ENCODE measurements around the gene ABHD14A.
"Not testable (repeated sequence)": the region's sequence is repeated elsewhere in the genome, so short reads cannot be mapped to it uniquely, and the experiment has no call there.

ABHD14A gene

GRCh38 chr3:51974963-51975851 lies at the start of gene ABHD14A:
Gene ABHD14A, plus strand, starts transcription at chr3:51975064. Its CDS starts 72 bp downstream, at chr3:51975136.
- DNase-seq = no peak

- no peak for DNase-seq
Measured at GRCh38 chr3:51927061-51927977, 47.5 kb upstream of the ABHD14A start.

GRCh38 chr3:51928438-51928837 lies 46.4 kb upstream of the ABHD14A start:
- no peak for DNase-seq

GRCh38 chr3:51928981-51929380 lies 45.9 kb upstream of the ABHD14A start:
- not testable (repeated sequence) for DNase-seq

GRCh38 chr3:51929420-51930003 lies 45.4 kb upstream of the ABHD14A start:
- DNase-seq = no peak

DNA sequence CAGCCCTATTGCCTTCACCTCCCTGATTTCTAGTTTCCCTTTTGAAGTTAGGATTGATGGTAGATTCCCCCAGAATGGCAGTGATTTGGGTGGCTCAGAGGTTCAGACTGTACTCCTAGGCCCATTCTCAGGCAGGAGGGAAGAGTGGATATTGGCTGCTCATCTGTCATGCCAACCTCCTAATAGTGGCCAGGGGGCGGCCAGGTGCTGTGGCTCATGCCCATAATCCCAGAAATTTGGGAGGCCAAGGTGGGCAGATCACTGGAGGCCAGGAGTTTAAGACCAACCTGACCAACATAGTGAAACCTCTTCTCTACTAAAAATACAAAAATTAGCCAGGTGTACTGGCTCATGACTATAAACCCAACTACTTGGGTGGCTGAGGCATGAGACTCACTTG lies 44.4 kb upstream of the ABHD14A start:
- no peak for DNase-seq

- DNase-seq = no peak
Measured at GRCh38 chr3:51931756-51932155, 43.1 kb upstream of the ABHD14A start.

DNA sequence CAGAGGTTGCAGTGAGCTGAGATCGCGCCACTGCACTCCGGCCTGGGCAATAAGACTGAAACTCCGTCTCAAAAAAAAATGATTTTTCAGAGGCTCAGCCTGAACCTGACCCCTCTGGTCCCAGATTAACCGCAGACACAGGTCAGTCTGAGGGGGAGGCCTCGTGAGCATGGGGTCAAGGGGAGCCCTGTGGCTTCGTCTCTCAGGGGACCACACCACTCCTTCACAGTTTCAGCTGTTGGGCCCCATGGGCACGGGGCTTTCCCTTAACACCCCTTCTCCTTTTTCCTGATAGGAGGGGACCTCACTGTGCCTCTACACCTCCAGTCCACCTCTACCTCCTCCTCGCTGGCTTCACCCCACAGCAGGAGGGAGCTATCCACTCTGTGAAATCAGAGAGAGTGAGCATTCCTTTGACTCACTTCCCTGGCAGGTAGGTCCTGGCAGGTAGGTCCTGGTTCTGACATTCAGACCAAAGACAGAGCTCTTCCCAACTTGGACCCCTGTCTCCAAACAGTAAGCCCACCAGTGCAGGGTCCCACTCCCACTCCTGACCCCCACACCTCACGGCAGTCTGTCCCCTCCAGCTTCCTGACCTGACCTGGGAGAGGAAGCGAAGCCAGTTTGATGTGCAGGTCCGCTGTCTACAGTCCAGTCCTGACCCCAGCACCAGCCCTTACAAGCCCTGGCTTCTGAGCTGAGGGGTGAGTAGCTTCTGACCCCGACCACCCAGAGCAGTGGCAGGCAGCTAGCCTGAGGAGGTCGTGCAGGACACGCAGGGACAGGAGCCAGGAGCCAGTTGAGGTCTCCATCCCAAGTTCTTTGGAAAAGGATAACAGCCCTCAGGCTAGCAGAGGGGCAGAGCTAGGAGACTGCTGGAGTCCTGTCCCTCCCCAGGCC lies 42.1 kb upstream of the ABHD14A start:
- DNase-seq = no peak

- DNase-seq = no peak
Measured at GRCh38 chr3:51933471-51934138, 41.3 kb upstream of the ABHD14A start.

- DNase-seq = no peak
Measured at GRCh38 chr3:51934139-51934850, 40.6 kb upstream of the ABHD14A start.

GRCh38 chr3:51934991-51935885 lies 39.6 kb upstream of the ABHD14A start:
- no peak for DNase-seq

DNA sequence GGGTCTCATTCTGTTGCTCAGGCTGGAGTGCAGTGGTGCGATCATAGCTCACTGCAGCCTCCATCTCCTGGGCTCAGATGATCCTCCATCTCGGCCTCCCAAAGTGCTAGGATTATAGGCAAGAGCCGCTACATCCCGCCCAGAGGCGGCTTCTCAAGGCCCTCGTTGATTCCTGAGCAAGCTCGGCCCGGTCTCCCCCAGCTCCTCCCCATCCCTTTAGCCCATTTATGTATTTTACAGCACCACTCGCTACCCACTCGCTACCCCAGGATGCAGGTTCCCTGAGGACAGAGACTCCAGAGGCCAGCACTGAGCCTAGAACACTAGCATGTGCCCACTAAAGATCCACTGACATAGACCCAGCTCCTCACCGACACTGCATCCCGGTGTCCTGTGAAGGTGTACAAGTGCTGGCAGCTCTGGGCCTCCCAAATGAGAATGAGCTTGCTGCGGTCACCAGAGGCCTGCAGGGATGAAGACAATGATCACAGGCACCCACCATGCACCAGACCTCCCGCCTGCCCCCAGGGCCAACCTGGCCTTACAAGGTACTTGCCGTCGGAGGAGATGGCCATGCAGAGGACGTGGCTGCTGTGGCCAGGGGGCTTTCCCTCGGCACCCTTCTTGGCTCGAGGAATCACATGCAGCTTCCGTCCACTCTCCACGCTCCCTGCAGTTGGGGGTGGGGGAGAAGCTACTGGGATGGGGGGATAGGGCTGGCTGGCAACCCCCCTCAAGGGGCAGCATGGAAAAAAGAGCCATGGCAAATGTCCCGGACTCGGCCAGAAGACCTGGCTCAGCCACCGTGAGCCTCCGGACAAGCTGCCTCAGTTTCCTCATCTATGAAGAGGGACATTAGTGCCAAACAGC lies 38.7 kb upstream of the ABHD14A start:
- DNase-seq = no peak

- no peak for DNase-seq
Measured at GRCh38 chr3:51937014-51937413, 37.9 kb upstream of the ABHD14A start.

DNA sequence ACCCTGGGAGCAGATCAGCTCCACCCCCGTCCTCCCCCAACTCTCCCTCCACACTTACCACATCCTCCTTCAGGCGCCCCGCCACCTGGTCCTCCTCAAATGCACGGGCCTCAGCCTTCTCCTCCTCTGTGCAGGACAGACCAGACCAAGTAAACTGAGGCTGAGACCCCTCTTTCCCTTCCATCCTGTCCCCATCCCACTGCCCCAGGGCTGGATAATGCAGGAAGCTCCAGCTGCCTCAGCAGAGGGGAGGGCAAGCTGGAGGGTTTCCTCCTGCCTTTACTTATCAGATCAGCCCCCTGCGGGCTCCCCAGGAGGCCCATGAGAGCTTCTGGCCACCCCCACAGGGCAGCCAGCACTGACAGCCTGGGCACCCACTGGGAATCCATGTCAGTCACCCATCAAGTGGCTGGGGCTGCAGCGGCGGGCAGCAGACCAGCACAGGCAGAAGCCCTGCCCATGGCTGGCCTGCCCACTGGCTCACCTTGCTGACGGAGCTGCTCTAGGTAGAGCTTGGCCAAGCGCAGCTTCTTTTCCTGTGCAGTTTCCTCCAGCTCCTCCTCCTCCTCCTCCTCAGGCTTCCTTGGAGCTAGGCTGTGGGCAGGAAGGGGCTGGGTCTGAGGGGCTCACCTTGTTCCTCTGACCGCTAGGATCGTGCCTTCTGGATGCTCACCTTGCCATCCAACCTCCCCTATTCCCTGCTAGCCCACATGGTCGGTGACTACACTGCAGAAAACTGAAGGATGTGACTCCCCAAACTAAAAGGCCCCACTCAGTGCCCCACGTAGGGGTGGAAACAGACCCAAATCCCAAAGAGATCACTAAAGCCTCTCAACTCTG lies 37.0 kb upstream of the ABHD14A start:
- DNase-seq = no peak

- DNase-seq = no peak
Measured at GRCh38 chr3:51938780-51939425, 36.0 kb upstream of the ABHD14A start.

DNA sequence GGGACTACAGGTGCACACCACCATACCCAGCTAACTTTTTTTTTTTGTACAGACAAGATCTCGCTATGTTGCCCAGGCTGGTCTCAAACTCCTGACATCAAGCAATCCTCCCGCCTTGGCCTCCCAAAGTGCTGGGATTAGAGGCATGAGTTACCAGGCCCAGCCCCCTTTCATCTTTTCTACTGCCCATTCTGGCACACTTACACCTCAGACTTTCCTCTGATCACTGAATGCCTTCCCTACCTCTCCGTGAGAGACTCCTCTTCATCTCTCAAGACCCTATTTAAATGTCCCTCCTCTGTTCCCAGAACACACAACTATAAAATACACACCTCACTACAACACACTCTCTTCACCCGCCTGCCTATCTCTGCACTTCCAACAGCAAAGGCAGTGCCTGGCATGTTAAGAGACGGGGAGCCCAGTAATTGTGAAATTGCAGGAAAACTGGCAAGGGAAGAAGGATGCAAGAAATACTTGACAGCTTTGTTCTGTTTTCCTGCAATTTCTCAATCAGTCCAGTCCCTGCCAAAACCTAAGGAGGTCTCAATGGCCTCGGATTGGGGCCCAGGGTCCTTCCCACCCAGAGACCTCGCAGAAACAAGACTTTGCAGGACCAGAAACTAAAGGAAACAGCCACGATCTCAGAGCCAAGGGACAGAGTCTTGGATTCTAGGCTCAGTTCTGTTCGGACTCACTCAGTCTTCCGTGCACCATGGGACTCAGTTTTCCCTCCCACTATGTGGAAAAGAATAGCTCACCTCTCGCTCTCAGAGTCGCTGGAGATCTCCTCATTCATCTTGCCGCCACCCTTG lies 34.0 kb upstream of the ABHD14A start:
- DNase-seq = no peak

DNA sequence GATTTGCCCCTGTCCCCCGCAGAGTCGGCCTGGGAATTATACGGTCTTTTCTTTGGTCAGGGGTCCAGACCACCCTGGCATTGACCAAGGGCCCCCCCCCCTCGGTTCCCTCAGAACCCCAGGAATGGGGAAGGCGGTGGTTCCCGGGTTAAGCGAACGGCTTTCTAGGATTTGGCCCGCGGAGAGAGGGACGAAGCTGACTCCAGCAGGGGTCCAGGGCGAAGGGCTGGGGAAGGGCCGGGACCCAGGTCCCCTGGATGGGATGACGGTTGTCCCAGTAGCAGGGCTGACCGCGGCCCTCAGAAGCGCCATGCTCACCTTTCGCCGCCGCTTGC lies 33.4 kb upstream of the ABHD14A start:
- DNase-seq = no peak

Measured in NCI-H187 (cell line).